Testis (tissue), 2 donors: ENCODE data around the gene FHAD1.

ENCODE experiments used
- POLR2A ChIP-seq: fragments of 450-650 bp; IDR thresholded peaks from one replicate; pipeline ENCODE4 v1.6.1; 2017; ENCODE audit warnings: antibody characterized with exemption, mild to moderate bottlenecking, moderate library complexity
- TF ChIP-seq, protein P1 (sequence below), 3 experiments: fragments of 450-650 bp in 2 of 3; fragments of 200-600 bp in 1 of 3; sonication (generic) in 1 of 3; IDR thresholded peaks; one replicate each; pipeline ENCODE4 v1.5.1; 2016 to 2019; ENCODE audit warnings: antibody characterized with exemption in 3 of 3, mild to moderate bottlenecking in 2 of 3, moderate library complexity in 1 of 3

DNA sequence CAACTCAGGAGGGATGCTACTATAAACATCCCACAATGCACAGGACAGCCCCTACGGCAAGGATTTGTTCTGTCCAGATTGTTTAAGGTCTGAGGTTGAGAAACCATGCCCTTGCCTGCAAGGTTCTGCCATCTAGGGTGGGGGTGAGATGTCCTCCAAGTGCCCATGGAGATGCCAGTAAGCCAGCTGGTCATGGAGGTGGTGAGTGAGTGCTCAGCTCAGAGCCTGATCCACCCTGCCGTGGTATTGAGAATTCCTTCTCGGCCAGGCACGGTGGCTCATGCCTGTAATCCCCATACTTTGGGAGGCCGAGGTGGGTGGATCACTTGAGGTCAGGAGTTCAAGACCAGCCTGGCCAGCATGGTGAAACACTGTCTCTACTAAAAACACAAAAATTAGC, 178.0 kb downstream of the FHAD1 start:
- TF ChIP-seq POLR2A = no peak
- TF ChIP-seq, protein P1, sequence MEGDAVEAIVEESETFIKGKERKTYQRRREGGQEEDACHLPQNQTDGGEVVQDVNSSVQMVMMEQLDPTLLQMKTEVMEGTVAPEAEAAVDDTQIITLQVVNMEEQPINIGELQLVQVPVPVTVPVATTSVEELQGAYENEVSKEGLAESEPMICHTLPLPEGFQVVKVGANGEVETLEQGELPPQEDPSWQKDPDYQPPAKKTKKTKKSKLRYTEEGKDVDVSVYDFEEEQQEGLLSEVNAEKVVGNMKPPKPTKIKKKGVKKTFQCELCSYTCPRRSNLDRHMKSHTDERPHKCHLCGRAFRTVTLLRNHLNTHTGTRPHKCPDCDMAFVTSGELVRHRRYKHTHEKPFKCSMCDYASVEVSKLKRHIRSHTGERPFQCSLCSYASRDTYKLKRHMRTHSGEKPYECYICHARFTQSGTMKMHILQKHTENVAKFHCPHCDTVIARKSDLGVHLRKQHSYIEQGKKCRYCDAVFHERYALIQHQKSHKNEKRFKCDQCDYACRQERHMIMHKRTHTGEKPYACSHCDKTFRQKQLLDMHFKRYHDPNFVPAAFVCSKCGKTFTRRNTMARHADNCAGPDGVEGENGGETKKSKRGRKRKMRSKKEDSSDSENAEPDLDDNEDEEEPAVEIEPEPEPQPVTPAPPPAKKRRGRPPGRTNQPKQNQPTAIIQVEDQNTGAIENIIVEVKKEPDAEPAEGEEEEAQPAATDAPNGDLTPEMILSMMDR (IDR thresholded peaks at IDR 0.05) = no peak
